HG03108 (cell line): ENCODE measurements around the gene DCAF10.
"Not testable (repeated sequence)": the region's sequence is repeated elsewhere in the genome, so short reads cannot be mapped to it uniquely, and the experiment has no call there.

Experiments used
- ATAC-seq: cut with Tn5 transposase; IDR thresholded peaks from one replicate; pipeline ENCODE4 v1.9.1; 2021; ENCODE audit warnings: moderate library complexity; ENCODE audit not compliant: unreplicated experiment

DCAF10 gene

GRCh38 chr9:37859043-37859442, 58.4 kb downstream of the DCAF10 start:
- no peak for ATAC-seq

DNA sequence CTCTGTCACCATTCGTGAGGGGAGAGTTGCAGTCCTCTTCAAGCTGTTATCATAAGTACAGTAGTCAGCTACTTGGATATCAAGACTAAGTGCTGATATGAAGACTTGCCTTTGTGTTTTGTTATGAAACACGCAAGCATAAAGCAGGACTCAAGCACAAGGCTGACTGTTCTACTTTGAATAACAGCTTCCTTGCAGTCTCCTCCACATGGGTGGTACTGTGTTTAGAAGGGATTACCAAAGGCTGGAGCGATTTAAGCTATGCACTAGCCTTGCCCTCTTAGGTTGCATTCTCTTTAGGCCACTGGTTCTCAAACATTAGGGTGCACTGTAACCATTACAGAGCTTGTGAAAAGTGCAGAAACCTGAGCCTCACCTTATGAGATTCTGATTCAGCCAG, 61.9 kb downstream of the DCAF10 start:
- no peak for ATAC-seq

DNA sequence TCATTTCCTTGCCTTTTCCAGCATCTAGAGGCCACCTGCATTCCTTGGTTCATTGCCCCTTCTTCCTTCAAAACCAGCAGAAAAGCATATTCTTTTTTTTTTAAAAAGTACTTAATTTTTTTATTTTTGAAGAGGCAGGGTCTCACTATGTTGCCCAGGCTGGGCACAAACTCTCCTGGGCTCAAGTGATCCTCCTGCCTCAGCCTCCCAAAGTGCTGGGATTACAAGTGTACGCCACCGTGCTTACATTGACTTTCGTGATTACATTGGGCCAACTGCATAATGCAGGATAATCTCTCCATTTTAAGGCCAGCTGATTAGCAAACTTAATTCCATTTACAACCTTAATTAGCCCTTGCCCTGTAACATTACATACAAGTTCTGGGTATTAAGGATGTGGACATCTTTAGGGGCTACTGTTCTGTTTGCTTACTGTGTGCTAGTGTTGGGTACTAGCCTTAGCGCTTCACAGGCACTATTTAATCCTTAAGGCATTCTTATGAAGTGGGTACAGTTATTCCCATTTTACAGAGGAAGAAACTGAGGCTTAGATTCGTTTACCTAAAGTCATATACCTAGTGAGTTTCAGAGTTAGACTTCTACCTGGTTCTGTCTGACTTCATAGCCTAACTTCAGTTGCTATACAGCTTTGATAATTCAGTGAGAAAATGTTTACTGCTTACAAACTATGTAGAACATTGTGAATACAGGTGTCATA, 69.6 kb downstream of the DCAF10 start:
- ATAC-seq: no peak

GRCh38 chr9:37870799-37871176, 70.2 kb downstream of the DCAF10 start:
- ATAC-seq: no peak

GRCh38 chr9:37873955-37874354, 73.4 kb downstream of the DCAF10 start:
- no peak for ATAC-seq

- no peak for ATAC-seq
Measured at GRCh38 chr9:37876376-37876775, 75.8 kb downstream of the DCAF10 start.

DNA sequence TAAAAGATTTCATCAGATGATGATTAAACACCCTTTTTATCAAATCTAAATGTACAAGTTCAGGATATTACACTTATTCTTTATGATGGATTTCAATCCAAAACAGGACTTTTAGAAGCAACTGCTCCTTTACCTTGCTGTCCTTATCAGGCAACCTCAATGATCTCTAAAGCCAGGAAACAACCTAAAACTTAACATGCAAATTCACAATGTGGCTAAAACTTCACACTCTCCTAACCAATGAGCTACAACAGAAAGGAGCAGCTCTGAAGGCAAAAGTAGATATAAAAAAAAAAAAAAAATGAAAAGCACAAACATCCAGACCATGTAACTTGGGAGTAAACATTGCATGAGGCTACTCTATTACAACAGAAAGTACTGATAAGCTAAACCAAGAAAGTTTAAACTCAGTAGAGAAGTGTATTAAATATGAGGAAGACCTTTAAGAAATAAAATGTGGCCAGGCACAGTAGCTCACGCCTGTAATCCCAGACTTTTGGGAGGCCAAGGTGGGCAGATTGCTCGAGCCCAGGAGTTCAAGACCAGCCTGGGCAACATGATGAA, 80.4 kb downstream of the DCAF10 start:
- ATAC-seq: no peak

- ATAC-seq: not testable (repeated sequence)
Measured at GRCh38 chr9:37887977-37888583, 87.5 kb downstream of the DCAF10 start.

- no peak for ATAC-seq
Measured at GRCh38 chr9:37889536-37889935, 88.9 kb downstream of the DCAF10 start.

GRCh38 chr9:37891042-37891441, 90.4 kb downstream of the DCAF10 start:
- not testable (repeated sequence) for ATAC-seq

GRCh38 chr9:37892063-37892462, 91.5 kb downstream of the DCAF10 start:
- no peak for ATAC-seq

DNA sequence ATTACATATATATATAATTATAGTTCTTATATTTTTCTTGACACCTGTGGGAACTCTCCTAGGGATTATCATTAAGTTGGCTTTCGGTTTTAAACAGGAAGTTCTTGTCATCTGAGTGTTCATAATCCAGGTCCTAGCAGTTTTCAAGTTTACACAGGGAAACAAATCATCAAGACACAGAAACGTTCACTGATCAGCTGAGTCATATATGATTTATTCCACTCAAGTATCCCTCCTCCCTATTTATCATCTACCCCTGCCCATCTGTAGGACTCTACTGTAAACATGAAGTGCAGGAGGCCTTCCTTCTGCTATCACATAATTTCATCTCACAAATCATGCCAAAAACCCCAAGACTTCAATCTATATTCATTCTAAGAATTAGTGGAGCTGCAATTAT, 97.1 kb downstream of the DCAF10 start:
- no peak for ATAC-seq

GRCh38 chr9:37899041-37899440, 98.4 kb downstream of the DCAF10 start:
- ATAC-seq: no peak

GRCh38 chr9:37902131-37902530, 101.5 kb downstream of the DCAF10 start:
- ATAC-seq: no peak

DNA sequence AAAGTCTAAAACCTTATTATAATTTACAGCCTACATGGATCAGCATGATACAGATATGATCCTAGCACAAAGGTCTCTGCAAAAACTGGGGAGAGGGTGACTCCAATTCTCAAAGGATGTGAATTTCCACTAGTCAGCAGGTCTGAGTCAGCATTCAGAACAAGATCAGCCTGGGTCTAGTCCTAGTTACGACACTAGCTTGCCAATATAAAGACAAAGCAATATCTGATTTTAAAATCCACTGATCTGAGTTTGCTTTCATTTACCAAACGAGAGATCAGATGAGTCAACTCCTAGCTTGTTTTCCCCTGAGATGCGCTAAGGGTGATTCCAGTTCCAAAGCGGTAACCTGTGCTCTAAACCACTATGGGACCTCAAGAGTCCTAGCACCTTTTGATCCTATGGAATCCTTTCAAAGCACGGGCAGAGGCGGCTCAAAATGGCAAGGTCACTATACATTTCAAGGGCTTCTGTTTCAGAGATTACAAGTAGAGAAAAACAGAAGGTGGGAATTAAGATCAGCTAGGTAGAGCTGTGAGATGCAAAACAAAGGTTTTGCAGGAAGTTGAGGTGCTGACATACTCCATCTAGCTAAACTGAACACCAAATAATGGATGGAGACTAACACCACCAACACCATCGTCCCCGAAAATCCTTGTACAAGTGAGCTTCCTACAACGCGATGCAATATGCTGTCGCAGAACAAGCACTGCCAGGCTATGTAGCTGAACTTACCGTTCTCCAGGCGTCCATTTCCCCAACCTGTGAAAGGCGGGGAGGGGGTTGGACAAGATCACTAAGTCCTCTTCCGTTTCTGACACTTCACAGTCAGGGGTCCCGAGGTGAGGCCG, 102.4 kb downstream of the DCAF10 start:
- no peak for ATAC-seq

DNA sequence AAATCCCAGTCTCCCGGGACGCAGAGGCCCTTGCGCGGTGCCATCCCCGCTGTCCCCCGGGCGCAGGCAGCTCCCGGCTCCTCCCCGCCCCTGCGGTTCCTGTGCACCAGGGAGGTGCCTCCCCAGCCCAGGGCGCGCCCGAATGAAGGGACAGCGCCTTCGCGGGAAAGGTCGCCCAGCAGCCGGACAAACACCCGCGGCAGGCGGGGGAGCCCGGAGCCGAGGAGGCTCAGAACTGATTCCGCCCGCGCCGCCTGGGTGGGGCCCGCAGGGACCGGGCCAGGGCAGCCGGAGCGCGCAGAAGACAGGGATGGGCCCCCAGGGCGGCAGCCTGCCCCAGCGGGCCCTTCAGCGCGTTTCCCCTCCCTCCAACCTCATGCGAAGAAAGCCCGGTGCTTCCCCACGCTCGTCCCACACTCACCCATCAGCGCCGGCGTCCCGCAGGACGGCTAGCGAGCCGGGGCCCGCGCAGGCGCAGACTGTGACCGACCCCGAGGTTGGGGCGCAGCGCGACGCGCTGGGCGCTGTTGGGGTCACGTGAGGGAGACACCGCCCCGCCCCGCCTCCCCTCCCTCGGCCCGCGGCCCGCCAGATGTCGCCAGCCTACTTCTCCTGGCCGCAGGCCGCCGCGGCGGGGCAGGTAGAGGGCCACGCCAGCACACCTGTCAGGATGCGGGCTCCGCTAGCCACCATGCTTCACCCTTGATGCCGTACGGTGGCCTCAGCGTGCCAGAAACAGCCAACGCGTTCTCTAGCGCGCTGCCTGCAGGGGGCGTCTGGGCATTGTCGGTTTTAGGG, 103.2 kb downstream of the DCAF10 start, which contains the start of gene SLC25A51:
Gene SLC25A51 (minus strand): TSS at position 481 of the 798 bp plus-strand sequence. CDS start 15,577 bp downstream, outside the sequence.
- ATAC-seq: peak; percentile 85

DNA sequence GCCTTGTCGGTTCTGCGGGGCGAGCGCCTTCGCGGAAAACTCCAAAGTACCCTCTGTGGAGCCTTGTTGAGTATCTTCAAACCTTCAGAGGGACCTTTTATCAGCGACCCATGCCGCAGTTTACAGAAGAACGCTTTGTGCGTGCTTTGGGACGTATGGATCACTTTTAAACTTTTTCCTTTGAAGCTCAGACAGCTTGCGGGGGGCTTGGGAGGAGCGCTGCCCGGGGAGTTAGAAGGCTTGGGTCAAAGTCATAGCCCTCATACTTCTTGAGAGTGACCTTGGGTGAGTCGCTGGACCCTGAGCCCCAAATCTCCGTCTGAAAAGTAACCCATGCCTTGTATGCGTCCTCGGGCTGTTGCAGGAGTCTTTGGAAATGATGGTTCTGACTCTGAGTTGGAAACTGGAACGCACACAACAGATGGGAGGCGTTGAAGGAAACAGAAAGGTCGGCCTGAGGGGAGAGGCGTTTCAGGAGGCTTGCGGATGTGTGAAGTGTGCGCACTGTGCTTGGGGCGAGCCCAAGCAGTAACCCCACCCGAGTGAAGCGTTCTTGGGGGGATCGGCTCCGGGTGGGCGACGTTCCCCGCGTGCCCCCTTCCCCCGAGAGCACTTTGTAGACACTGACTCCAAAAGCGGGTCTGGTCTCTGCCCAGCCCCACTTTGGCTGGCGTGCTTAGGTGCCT, 104.0 kb downstream of the DCAF10 start:
- no peak for ATAC-seq

DNA sequence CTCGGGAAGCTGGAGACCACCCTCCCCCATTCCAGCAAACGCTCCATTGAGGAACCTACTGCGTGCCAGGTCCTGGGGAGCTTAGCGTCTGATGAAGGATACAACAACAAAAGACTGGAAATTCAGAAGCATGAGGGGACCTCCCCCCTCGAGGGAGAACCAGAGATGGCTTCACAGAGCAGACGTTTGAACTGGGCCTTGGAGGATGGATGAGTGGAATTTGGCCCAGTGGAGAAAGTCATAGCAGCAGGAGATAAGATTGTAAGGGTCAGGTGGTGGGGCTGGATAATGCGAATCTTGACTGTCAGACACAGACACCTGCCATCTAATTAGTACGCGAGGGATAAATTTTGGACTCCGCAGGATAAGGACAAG, 104.5 kb downstream of the DCAF10 start:
- no peak for ATAC-seq

DNA sequence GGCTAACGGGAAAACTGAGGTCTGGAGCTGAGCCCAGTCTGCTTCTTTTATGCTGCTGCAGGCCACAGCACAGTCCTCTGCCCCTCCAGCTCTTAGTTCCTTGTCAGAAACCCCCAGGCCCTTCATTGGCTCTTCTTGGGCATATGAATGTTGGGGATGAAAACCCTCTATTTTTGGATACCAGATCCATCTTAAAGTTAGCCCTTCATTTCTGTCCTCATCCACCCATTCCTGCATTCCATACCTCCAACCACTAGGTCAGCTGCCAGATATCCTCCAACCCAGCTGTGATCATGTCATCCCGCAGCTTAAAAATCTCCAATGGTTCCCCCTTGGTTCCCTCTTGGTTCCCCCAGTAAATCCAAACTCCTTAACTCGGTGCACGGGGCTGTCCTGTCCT, 105.2 kb downstream of the DCAF10 start:
- ATAC-seq: no peak
